Right cardiac atrium (tissue), 5 donors: ENCODE measurements around the gene SIPA1L3. TPM values are rescaled to one million over a fixed set of nuclear protein-coding genes. Genes with fewer than 3 reads are reported as not detected.

Experiments used
- ATAC-seq, 2 donors: fragments of 200-7000 bp; cut with Tn5 transposase; one replicate each; pipeline versions ENCODE4 v1.8.0 to v1.9.1; 2020; ENCODE audit warnings: moderate library complexity in 2 of 2, mild to moderate bottlenecking in 1 of 2
- DNase-seq, 3 donors: peaks; one replicate each; pipeline ENCODE4 v3.0.0-alpha.2; 2020
- H3K27ac ChIP-seq: one replicate; pipeline ENCODE4 v1.5.1; 2013; ENCODE audit warnings: mild to moderate bottlenecking, low read length, control low read depth, moderate library complexity
- H3K27me3 ChIP-seq: one replicate; pipeline ENCODE4 v1.6.1; 2013; ENCODE audit not compliant: control insufficient read depth, insufficient read depth
- H3K4me1 ChIP-seq: one replicate; pipeline ENCODE4 v1.6.1; 2013; ENCODE audit warnings: low read length; ENCODE audit not compliant: control insufficient read depth, insufficient read depth
- H3K4me3 ChIP-seq: one replicate; pipeline ENCODE4 v1.5.1; 2013; ENCODE audit warnings: low read length, control low read depth
- H3K9me3 ChIP-seq: one replicate; pipeline ENCODE4 v1.6.1; 2013; ENCODE audit warnings: low read length; ENCODE audit not compliant: control insufficient read depth
- WGBS: extraction: QIAGEN DNeasy Blood & Tissue Kit; methylation state at CpG from one replicate; pipeline ENCODE4 v1.1.7; 2013; 5-methylcytosine and 5-hydroxymethylcytosine counted together
- intact Hi-C, 4 donors: fragments of 100-400 bp; cut with DNase I; formaldehyde crosslinking; loops; one replicate each; pipeline versions ENCODE4 v1.11.0 to v1.14.0; 2022 to 2023
- polyA plus RNA-seq: library from polyadenylated mRNA; stranded (reverse); fragments of 200-250 nt; gene quantifications from one replicate; pipeline ENCODE4 v1.2.3, GENCODE V29; 2013
- total RNA-seq, 4 donors: library from RNA; stranded (reverse); fragmentation: NEBNext Ultra II Directional; extraction: Animal tissue kit (Norgen Biotek cat#: 25700); gene quantifications; one replicate each; pipeline ENCODE4 v1.2.1, GENCODE V29; 2021
- donor health status: healthy with polysubstance abuse.
- donor health status: DM: no; HTN: yes; CAD: no.
- donor health status: DM: no; HTN: no; CAD: no.
- donor health status: DM: no; HTN: yes; CAD: no; lungs with severe emphysema.
- donor health status: DM: yes; HTN: yes; CAD: no.

SIPA1L3 gene
- total and polyA plus RNA-seq, 5 donors = 7.5 to 19.8 (median 10.2) TPM

- DNase-seq (peak; percentile 72 to 75 (median 73)), ATAC-seq (peak; percentile 51 to 69)
- no peak overlapping the region for H3K4me3 ChIP-seq
- H3K4me1 ChIP-seq = peaks cover 15% of the 10 kb centered on the region
- H3K27me3 ChIP-seq = no peaks in the 10 kb centered on the region
- H3K9me3 ChIP-seq = no peaks in the 10 kb centered on the region
- no peak overlapping the region for H3K27ac ChIP-seq
- intact Hi-C loops = no loop called here
- WGBS = 55% methylated on average over 20 of the region's 20 CpGs
Observed at GRCh38 chr19:37999309-38000213, 92.6 kb downstream of the SIPA1L3 start.

- ATAC-seq (no peak), DNase-seq (no peak)
- no peaks in the 10 kb centered on the region for H3K9me3 ChIP-seq
- H3K27ac ChIP-seq = no peak overlapping the region
- H3K4me3 ChIP-seq = no peak overlapping the region
- 87% methylated on average over 5 of the region's 5 CpGs for WGBS
- no peaks in the 10 kb centered on the region for H3K27me3 ChIP-seq
- H3K4me1 ChIP-seq = peaks cover 17% of the 10 kb centered on the region
- intact Hi-C loops = no loop called here
Observed at GRCh38 chr19:38001158-38001781, 94.3 kb downstream of the SIPA1L3 start.

- ATAC-seq (peak; percentile 39 to 69), DNase-seq (peak; percentile 82 to 87 (median 83))
- H3K4me3 ChIP-seq = peak overlapping the region; percentile 33
- H3K9me3 ChIP-seq = no peaks in the 10 kb centered on the region
- no peaks in the 10 kb centered on the region for H3K27me3 ChIP-seq
- 4% methylated on average over 18 of the region's 18 CpGs for WGBS
- H3K27ac ChIP-seq = peak overlapping the region; percentile 73
- peaks cover 17% of the 10 kb centered on the region for H3K4me1 ChIP-seq
- intact Hi-C loops = no loop called here
Observed at GRCh38 chr19:38003438-38004185, 96.6 kb downstream of the SIPA1L3 start.

GRCh38 chr19:38004186-38004520 lies 97.1 kb downstream of the SIPA1L3 start:
- Histone ChIP-seq H3K27ac (peak overlapping the region; percentile 73), H3K27me3 (no peaks in the 10 kb centered on the region), H3K4me3 (peak overlapping the region; percentile 33), H3K4me1 (peaks cover 14% of the 10 kb centered on the region), H3K9me3 (no peaks in the 10 kb centered on the region)
- intact Hi-C loops = no loop called here
- WGBS = 29% methylated on average over 3 of the region's 3 CpGs
- no peak for ATAC-seq
- no peak for DNase-seq

GRCh38 chr19:38004521-38005223 lies 97.7 kb downstream of the SIPA1L3 start:
- intact Hi-C loops = no loop called here
- ATAC-seq (peak; percentile 98), DNase-seq (peak; percentile 82 to 91 (median 86))
- 8% methylated on average over 15 of the region's 15 CpGs for WGBS
- no peaks in the 10 kb centered on the region for H3K9me3 ChIP-seq
- no peaks in the 10 kb centered on the region for H3K27me3 ChIP-seq
- H3K4me1 ChIP-seq = peaks cover 11% of the 10 kb centered on the region
- peak overlapping the region; percentile 73 for H3K27ac ChIP-seq
- H3K4me3 ChIP-seq = peak overlapping the region; percentile 33

GRCh38 chr19:38005224-38005614 lies 98.2 kb downstream of the SIPA1L3 start:
- H3K4me3 ChIP-seq = no peak overlapping the region
- peak overlapping the region; percentile 65 for H3K27ac ChIP-seq
- intact Hi-C loops = no loop called here
- no peaks in the 10 kb centered on the region for H3K9me3 ChIP-seq
- DNase-seq (no peak), ATAC-seq (no peak)
- H3K4me1 ChIP-seq = peaks cover 11% of the 10 kb centered on the region
- 62% methylated on average over 8 of the region's 8 CpGs for WGBS
- H3K27me3 ChIP-seq = no peaks in the 10 kb centered on the region

- 88% methylated on average over 20 of the region's 20 CpGs for WGBS
- no peaks in the 10 kb centered on the region for H3K9me3 ChIP-seq
- H3K4me1 ChIP-seq = peaks cover 11% of the 10 kb centered on the region
- no peak overlapping the region for H3K27ac ChIP-seq
- intact Hi-C loops = no loop called here
- H3K27me3 ChIP-seq = no peaks in the 10 kb centered on the region
- H3K4me3 ChIP-seq = no peak overlapping the region
- no peak for ATAC-seq
- DNase-seq = no peak
Observed at GRCh38 chr19:38006361-38007045, 99.5 kb downstream of the SIPA1L3 start.

- Histone ChIP-seq H3K27me3 (no peaks in the 10 kb centered on the region), H3K4me1 (peaks cover 2% of the 10 kb centered on the region)
- 92% methylated on average over 9 of the region's 9 CpGs for WGBS
Observed at GRCh38 chr19:38009650-38010242, 102.7 kb downstream of the SIPA1L3 start.

GRCh38 chr19:38011426-38011825 lies 104.4 kb downstream of the SIPA1L3 start:
- Histone ChIP-seq H3K4me1 (no peaks in the 10 kb centered on the region), H3K27me3 (no peaks in the 10 kb centered on the region), H3K27ac (no peak overlapping the region), H3K9me3 (no peaks in the 10 kb centered on the region), H3K4me3 (no peak overlapping the region)
- intact Hi-C loops = no loop called here
- DNase-seq (no peak), ATAC-seq (no peak)
- 94% methylated on average over 3 of the region's 3 CpGs for WGBS

More at GRCh38 chr19:38009650-38010242, 102.7 kb downstream of the SIPA1L3 start:
- Histone ChIP-seq H3K4me3 (no peak overlapping the region), H3K27ac (no peak overlapping the region), H3K9me3 (no peaks in the 10 kb centered on the region)
- intact Hi-C loops = no loop called here
- ATAC-seq (no peak), DNase-seq (no peak)

- H3K4me1 ChIP-seq = no peaks in the 10 kb centered on the region
- DNase-seq (no peak), ATAC-seq (no peak)
- no peaks in the 10 kb centered on the region for H3K9me3 ChIP-seq
- WGBS = 77% methylated on average over 5 of the region's 5 CpGs
- H3K27me3 ChIP-seq = no peaks in the 10 kb centered on the region
- H3K4me3 ChIP-seq = no peak overlapping the region
- H3K27ac ChIP-seq = no peak overlapping the region
- intact Hi-C loops = no loop called here
Observed at GRCh38 chr19:38012290-38012689, 105.3 kb downstream of the SIPA1L3 start.
